HepG2 (cell line): ENCODE results near the gene SCT. TPM values are rescaled to one million over a fixed set of nuclear protein-coding genes. Genes with fewer than 3 reads are reported as not detected.
A peak's percentile ranks its signal among the peaks of the same experiment; 100 is the strongest.

ENCODE experiments used
- EED ChIP-seq: sonication (generic); formaldehyde crosslinking; IDR thresholded peaks from 2 replicates; pipeline ENCODE4 v1.5.0; 2020; ENCODE audit warnings: mild to moderate bottlenecking, missing genetic modification reagents
- GATAD2A ChIP-seq: IDR thresholded peaks from 2 replicates; pipeline ENCODE4 v1.6.1; 2016
- HNF4A ChIP-seq: sonication (generic); formaldehyde crosslinking; IDR thresholded peaks from 2 replicates; pipeline ENCODE4 v1.4.0; 2020; ENCODE audit warnings: missing genetic modification reagents
- HNF4G ChIP-seq, 2 experiments: sonication (generic) in 1 of 2; formaldehyde crosslinking in 1 of 2; IDR thresholded peaks; 2 replicates each; pipeline versions ENCODE4 v1.4.0 to v1.6.1; 2011 to 2020; ENCODE audit warnings: borderline replicate concordance in 2 of 2, low read depth in 2 of 2, mild to moderate bottlenecking in 2 of 2, low read length in 1 of 2, missing genetic modification reagents in 1 of 2, moderate library complexity in 1 of 2
- MBNL3 ChIP-seq: fragments of 250-450 bp; sonication (Bioruptor Pico); conservative IDR thresholded peaks from 2 replicates; pipeline ENCODE4 v1.8.0; 2022; ENCODE audit warnings: mild to moderate bottlenecking, inconsistent platforms
- NFIB ChIP-seq: sonication (generic); formaldehyde crosslinking; IDR thresholded peaks from 2 replicates; pipeline ENCODE4 v1.9.0; 2021; ENCODE audit warnings: missing genetic modification reagents, mild to moderate bottlenecking, borderline replicate concordance
- PITX1 ChIP-seq: sonication (generic); formaldehyde crosslinking; IDR thresholded peaks from 2 replicates; pipeline ENCODE4 v1.5.1; 2020; ENCODE audit warnings: mild to moderate bottlenecking, missing genetic modification reagents
- TCF7L2 ChIP-seq: IDR thresholded peaks from 2 replicates; pipeline ENCODE4 v1.6.1; 2011; ENCODE audit warnings: mild to moderate bottlenecking, low read depth, low read length, moderate library complexity
- ZNF274 ChIP-seq: sonication (generic); formaldehyde crosslinking; IDR thresholded peaks from 2 replicates; pipeline ENCODE4 v1.5.1; 2020; ENCODE audit warnings: mild to moderate bottlenecking, missing genetic modification reagents
- ZNF839 ChIP-seq: sonication (generic); formaldehyde crosslinking; IDR thresholded peaks from 2 replicates; pipeline ENCODE4 v1.4.0; 2020; ENCODE audit warnings: missing genetic modification reagents, mild to moderate bottlenecking, borderline replicate concordance
- ZSCAN12 ChIP-seq: sonication (generic); formaldehyde crosslinking; IDR thresholded peaks from 2 replicates; pipeline ENCODE4 v1.9.0; 2021; ENCODE audit warnings: mild to moderate bottlenecking, missing genetic modification reagents
- polyA plus RNA-seq, 8 experiments: library from polyadenylated mRNA; depleted of rRNA in 3 of 8; stranded (reverse) in 7 of 8; unstranded in 1 of 8; fragments of >200 nt; fragmentation: Illumina TruSeq in 4 of 8; extraction: Trizol in 4 of 8; gene quantifications; 2 replicates each; pipeline versions ENCODE4 v1.2.1 to v1.2.3, GENCODE V29; 2011 to 2016; ENCODE audit warnings: low read depth in 4 of 8, missing spikeins in 1 of 8, mixed read lengths in 1 of 8; ENCODE audit not compliant: insufficient read depth in 1 of 8
- total RNA-seq, 5 experiments: library from RNA; depleted of rRNA; stranded (reverse); fragments of >200 nt; fragmentation: Illumina TruSeq; extraction: Trizol; gene quantifications; 2 replicates each; pipeline ENCODE4 v1.2.3, GENCODE V29; 2016; ENCODE audit warnings: low read depth in 1 of 5
- TF ChIP-seq, protein P1 (sequence below), 2 experiments: sonication (generic) in 1 of 2; formaldehyde crosslinking in 1 of 2; IDR thresholded peaks; 2 replicates each; pipeline versions ENCODE4 v1.4.0 to v1.6.1; 2018 to 2020; ENCODE audit warnings: missing genetic modification reagents in 2 of 2, borderline replicate concordance in 1 of 2, low read depth in 1 of 2, mild to moderate bottlenecking in 1 of 2, missing biosample characterization in 1 of 2
- TF ChIP-seq, protein P2 (sequence below): sonication (generic); formaldehyde crosslinking; IDR thresholded peaks from 2 replicates; pipeline ENCODE4 v1.4.0; 2020; ENCODE audit warnings: missing genetic modification reagents, borderline replicate concordance
- TF ChIP-seq, protein P3 (sequence below): IDR thresholded peaks from 2 replicates; pipeline ENCODE4 v1.6.1; 2018; ENCODE audit warnings: missing genetic modification reagents, mild to moderate bottlenecking, missing compliant biosample characterization
- TF ChIP-seq, protein P4 (sequence below): IDR thresholded peaks from 2 replicates; pipeline ENCODE4 v1.6.1; 2016; ENCODE audit warnings: missing biosample characterization, missing genetic modification reagents, low read depth
- TF ChIP-seq, protein P5 (sequence below): sonication (generic); formaldehyde crosslinking; conservative IDR thresholded peaks from 2 replicates; pipeline ENCODE4 v1.4.0; 2020; ENCODE audit warnings: mild to moderate bottlenecking, missing genetic modification reagents, moderate library complexity
- TF ChIP-seq, protein P6 (sequence below): sonication (generic); formaldehyde crosslinking; IDR thresholded peaks from 2 replicates; pipeline ENCODE4 v1.8.1; 2023; ENCODE audit warnings: mild to moderate bottlenecking, missing genetic modification reagents, borderline replicate concordance
- TF ChIP-seq, protein P7 (sequence below): IDR thresholded peaks from 2 replicates; pipeline ENCODE4 v1.6.1; 2016; ENCODE audit warnings: low read depth, control low read depth

Gene SCT
- total and polyA plus RNA-seq, 2 of the 13 experiments (the other 11 are each of a cell fraction or from before 2014, with no cell fraction given), result not detected

DNA sequence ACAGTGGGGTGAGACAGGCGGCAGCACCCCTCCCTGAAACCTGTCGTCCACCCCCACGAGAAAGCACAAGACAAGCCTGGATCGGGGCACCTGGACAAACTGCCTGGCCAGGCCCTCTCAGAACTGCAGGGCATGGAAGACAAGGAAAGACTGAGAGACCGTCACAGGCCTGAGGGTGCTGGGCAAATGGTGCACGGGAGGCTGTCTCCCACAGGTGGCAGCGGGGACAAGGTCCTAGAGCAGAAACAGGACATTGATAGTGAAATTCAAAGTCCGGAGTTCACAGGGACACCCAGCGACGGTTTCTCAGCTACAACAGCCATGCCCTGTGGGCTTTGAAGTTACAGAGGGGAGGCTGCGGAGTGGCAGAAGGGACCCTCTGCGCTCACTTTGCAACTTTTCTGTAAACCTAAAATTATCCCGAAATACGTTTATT is 30.7 kb upstream of the SCT start (continued):
- TF ChIP-seq, protein P1, sequence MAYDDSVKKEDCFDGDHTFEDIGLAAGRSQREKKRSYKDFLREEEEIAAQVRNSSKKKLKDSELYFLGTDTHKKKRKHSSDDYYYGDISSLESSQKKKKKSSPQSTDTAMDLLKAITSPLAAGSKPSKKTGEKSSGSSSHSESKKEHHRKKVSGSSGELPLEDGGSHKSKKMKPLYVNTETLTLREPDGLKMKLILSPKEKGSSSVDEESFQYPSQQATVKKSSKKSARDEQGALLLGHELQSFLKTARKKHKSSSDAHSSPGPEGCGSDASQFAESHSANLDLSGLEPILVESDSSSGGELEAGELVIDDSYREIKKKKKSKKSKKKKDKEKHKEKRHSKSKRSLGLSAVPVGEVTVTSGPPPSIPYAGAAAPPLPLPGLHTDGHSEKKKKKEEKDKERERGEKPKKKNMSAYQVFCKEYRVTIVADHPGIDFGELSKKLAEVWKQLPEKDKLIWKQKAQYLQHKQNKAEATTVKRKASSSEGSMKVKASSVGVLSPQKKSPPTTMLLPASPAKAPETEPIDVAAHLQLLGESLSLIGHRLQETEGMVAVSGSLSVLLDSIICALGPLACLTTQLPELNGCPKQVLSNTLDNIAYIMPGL (CRISPR knock-in tag; IDR thresholded peaks at IDR 0.05; ENCODE audit: borderline replicate concordance in 1 of 2, low read depth in 1 of 2), result peak in 1 of 2 experiments; percentile 38; a peak in 1 of 4 replicates
- TF ChIP-seq, protein P2, sequence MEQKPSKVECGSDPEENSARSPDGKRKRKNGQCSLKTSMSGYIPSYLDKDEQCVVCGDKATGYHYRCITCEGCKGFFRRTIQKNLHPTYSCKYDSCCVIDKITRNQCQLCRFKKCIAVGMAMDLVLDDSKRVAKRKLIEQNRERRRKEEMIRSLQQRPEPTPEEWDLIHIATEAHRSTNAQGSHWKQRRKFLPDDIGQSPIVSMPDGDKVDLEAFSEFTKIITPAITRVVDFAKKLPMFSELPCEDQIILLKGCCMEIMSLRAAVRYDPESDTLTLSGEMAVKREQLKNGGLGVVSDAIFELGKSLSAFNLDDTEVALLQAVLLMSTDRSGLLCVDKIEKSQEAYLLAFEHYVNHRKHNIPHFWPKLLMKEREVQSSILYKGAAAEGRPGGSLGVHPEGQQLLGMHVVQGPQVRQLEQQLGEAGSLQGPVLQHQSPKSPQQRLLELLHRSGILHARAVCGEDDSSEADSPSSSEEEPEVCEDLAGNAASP (CRISPR knock-in tag), result peak; percentile 59; the same call in 1 of the 2 replicates
- TF ChIP-seq GATAD2A (CRISPR knock-in tag) (0 out of 2 replicates have a peak, but pooled peaks have one; percentile 32), TCF7L2 (no peak), ZNF839 (no peak), EED (CRISPR knock-in tag) (no peak), MBNL3 (CRISPR knock-in tag) (no peak), HNF4A (CRISPR knock-in tag) (peak; percentile 95), HNF4G (IDR thresholded peaks at IDR 0.05; ENCODE audit: borderline replicate concordance, low read depth, low read length) (peak; percentile 94), HNF4G (CRISPR knock-in tag; IDR thresholded peaks at IDR 0.05; ENCODE audit: borderline replicate concordance, low read depth) (peak; percentile 83), ZNF274 (CRISPR knock-in tag) (no peak), PITX1 (CRISPR knock-in tag) (no peak), NFIB (CRISPR knock-in tag) (no peak), ZSCAN12 (CRISPR knock-in tag) (no peak)
- TF ChIP-seq, protein P3, sequence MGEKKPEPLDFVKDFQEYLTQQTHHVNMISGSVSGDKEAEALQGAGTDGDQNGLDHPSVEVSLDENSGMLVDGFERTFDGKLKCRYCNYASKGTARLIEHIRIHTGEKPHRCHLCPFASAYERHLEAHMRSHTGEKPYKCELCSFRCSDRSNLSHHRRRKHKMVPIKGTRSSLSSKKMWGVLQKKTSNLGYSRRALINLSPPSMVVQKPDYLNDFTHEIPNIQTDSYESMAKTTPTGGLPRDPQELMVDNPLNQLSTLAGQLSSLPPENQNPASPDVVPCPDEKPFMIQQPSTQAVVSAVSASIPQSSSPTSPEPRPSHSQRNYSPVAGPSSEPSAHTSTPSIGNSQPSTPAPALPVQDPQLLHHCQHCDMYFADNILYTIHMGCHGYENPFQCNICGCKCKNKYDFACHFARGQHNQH (CRISPR knock-in tag), result 0 out of 2 replicates have a peak, but pooled peaks have one; percentile 26
- TF ChIP-seq, protein P4, sequence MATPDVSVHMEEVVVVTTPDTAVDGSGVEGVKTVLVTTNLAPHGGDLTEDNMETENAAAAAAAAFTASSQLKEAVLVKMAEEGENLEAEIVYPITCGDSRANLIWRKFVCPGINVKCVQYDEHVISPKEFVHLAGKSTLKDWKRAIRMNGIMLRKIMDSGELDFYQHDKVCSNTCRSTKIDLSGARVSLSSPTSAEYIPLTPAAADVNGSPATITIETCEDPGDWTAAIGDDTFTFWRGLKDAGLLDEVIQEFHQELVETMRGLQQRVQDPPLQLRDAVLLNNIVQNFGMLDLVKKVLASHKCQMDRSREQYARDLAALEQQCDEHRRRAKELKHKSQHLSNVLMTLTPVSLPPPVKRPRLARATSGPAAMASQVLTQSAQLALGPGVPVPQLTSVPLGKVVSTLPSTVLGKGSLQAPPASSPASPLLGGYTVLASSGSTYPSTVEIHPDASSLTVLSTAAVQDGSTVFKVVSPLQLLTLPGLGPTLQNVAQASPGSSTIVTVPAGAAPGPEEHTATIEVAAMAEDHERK (CRISPR knock-in tag), result no peak
- TF ChIP-seq, protein P5, sequence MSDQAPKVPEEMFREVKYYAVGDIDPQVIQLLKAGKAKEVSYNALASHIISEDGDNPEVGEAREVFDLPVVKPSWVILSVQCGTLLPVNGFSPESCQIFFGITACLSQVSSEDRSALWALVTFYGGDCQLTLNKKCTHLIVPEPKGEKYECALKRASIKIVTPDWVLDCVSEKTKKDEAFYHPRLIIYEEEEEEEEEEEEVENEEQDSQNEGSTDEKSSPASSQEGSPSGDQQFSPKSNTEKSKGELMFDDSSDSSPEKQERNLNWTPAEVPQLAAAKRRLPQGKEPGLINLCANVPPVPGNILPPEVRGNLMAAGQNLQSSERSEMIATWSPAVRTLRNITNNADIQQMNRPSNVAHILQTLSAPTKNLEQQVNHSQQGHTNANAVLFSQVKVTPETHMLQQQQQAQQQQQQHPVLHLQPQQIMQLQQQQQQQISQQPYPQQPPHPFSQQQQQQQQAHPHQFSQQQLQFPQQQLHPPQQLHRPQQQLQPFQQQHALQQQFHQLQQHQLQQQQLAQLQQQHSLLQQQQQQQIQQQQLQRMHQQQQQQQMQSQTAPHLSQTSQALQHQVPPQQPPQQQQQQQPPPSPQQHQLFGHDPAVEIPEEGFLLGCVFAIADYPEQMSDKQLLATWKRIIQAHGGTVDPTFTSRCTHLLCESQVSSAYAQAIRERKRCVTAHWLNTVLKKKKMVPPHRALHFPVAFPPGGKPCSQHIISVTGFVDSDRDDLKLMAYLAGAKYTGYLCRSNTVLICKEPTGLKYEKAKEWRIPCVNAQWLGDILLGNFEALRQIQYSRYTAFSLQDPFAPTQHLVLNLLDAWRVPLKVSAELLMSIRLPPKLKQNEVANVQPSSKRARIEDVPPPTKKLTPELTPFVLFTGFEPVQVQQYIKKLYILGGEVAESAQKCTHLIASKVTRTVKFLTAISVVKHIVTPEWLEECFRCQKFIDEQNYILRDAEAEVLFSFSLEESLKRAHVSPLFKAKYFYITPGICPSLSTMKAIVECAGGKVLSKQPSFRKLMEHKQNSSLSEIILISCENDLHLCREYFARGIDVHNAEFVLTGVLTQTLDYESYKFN, result peak; percentile 78
- TF ChIP-seq, protein P6, sequence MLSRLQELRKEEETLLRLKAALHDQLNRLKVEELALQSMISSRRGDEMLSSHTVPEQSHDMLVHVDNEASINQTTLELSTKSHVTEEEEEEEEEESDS (CRISPR knock-in tag), result no peak
- TF ChIP-seq, protein P7, sequence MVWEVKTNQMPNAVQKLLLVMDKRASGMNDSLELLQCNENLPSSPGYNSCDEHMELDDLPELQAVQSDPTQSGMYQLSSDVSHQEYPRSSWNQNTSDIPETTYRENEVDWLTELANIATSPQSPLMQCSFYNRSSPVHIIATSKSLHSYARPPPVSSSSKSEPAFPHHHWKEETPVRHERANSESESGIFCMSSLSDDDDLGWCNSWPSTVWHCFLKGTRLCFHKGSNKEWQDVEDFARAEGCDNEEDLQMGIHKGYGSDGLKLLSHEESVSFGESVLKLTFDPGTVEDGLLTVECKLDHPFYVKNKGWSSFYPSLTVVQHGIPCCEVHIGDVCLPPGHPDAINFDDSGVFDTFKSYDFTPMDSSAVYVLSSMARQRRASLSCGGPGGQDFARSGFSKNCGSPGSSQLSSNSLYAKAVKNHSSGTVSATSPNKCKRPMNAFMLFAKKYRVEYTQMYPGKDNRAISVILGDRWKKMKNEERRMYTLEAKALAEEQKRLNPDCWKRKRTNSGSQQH (CRISPR knock-in tag), result no peak
